Activated CD4-positive, alpha-beta T cell treated with anti-CD3 and anti-CD28 coated beads, Interleukin-2, amount 50 U/mL, for 1 hour (primary cell): ENCODE data around the gene SLC39A11.
A peak's percentile ranks its signal among the peaks of the same experiment; 100 is the strongest.
"Not testable (repeated sequence)": the region's sequence is repeated elsewhere in the genome, so short reads cannot be mapped to it uniquely, and the experiment has no call there.

Experiments
- DNase-seq: peaks from one replicate; pipeline ENCODE4 v3.0.0-alpha.2; 2020

Gene SLC39A11

GRCh38 chr17:73092523-73093135, at the start of gene SLC39A11:
SLC39A11 (minus strand) TSS chr17:73092688; CDS start chr17:73088764, 3,924 bp downstream.
- peak; percentile 86 for DNase-seq

DNA sequence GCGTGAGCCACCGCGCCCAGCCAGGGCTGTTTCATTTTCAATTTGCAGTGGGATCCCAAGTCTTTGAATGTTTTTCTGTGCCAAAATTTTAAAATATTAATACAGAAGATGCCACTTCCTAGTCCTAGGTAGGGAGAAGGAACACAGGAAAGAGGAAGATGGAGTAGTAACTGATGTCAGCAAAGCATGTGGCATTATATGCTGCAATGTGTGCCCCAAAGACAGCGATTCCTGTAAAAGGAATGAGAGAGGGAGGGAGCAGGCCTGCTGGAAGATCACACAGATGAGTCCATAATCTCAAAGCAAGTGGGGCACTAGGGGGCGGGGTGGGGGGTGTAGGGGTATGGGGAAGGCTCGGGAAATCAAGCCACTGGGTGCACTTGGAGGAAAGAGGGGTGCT, 48.9 kb upstream of the SLC39A11 start:
- DNase-seq, result no peak

DNA sequence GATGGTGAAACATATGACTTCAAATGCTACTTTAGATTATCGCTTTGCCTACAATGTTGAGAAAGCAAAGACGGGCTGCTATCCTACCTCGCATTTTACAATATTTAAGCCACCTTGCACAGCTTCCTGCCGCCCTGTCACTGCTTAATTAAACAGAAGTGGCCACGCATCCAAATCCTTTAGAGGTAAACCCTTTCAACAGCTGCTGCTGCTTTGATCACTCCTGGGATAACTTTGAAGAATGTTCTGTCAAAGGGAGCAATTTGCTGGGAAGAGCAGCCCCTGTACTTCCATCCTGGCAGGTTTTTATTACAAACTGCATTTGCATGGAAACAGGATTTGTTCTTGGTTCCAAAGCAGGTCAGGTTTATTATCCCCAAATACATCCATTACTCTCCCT, 48.1 kb upstream of the SLC39A11 start:
- no peak for DNase-seq

DNA sequence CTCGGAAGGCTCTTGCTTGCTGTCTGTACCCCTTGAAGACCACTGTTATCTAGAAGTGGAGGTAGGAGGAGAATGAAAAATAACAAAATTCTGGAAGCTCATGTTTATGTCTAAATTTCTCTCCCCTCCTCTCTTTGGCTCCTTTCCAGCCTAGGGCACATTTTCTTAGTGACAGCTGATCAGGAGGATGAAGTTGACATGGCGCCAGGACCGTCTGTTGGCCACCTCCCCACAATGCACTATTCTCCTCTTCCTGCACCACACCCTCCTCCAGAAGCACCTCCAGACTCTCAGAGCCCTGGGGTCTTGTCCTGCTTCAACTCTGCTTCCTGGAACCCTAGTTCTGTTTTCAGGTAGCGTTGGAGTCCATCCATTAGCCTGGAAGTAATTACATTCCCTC, 46.8 kb upstream of the SLC39A11 start:
- no peak for DNase-seq

GRCh38 chr17:73138541-73139138, 46.2 kb upstream of the SLC39A11 start:
- no peak for DNase-seq

GRCh38 chr17:73137376-73137775, 44.9 kb upstream of the SLC39A11 start:
- no peak for DNase-seq

DNA sequence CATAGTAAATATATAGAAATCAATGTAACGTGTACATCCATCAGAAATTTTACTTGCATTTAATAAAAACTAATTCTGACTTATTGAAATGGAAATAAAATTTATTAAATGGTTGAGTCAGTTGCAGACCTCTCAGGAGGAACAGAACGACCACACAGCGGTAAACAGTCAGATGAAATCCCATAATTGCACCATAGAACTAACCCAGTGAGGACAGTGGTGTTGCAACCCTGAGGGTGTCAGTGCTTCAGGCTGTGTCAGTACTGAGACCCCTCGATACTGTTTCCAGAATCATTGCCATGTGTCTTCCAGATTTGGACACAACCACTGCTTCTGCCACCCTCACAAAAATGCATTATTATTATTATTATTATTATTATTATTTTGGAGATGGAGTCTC, 43.3 kb upstream of the SLC39A11 start:
- DNase-seq, result no peak

- no peak for DNase-seq
Observed at GRCh38 chr17:73133911-73134649, 41.6 kb upstream of the SLC39A11 start.

DNA sequence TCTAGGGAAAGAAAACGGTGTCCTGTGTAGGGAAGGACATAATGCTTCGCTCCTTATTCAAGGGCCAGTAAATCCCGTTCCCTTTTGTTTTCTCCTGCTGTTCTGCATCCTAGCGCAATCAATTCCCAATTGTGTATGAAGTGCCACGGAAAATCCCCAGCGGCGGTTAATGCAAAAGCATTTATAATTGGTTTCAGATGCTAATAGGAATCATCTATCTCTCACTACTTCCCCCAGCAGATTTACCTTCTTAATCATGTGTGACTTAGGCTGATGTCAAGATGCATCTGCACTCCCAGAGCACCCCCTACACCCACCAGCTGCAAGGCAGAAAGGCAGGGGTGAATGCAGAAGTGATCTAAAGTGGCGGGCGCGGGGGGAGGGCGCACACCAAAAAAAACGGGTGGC, 39.6 kb upstream of the SLC39A11 start:
- DNase-seq, result no peak

DNA sequence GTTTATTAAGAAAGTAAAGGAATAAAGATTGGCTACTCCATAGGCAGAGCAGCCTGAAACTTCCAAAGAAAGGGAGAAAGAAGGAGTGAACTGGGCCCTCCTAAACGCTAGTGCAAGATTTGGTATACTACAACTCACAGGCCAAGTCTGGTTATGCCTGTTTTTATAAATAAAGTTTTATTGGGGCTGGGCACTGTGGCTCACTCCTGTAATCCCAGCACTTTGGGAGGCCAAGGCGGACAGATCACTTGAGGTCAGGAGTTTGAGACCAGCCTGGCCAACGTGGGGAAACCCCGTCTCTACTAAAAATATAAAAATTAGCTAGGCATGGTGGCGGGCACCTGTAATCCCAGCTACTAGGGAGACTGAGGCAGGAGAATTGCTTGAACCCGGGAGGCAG, 39.0 kb upstream of the SLC39A11 start:
- DNase-seq, result not testable (repeated sequence)

GRCh38 chr17:73130977-73131376, 38.5 kb upstream of the SLC39A11 start:
- no peak for DNase-seq

- no peak for DNase-seq
Observed at GRCh38 chr17:73128496-73128895, 36.0 kb upstream of the SLC39A11 start.

DNA sequence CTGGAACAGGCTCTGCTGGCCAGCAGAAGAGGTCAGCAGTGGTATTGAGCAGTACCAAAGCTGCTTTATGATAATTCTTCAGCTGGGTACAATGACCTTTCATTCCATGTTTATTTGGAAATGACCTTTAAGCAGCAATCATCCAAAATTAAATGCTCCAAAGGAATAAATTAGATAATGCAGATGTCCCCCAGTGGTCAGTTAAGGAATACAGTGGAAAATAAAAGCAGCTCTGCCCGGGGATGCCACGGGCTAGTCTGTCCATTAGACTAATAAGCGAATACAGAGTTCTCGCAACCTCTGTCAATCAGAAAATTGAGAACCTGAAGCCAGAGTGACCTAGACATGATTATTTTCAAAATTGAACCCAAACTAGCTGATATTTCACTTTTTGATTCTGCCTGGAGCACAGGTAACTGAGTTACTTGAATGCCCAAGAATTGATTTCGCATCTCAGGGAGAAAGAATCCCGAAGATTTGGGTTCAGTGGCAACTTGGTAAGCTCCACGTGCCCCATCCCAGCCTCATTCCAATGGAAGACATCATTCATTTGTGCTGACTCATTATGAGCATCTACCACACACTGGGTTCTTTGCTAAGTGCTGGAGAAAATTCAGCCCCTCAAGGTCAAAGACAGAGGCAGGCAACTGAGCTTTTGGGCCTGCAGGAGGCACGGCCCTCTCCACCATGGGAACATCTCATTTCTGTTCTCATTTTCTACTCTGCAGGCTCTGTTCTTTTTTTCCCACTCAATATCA, 34.4 kb upstream of the SLC39A11 start:
- no peak for DNase-seq

- no peak for DNase-seq
Observed at GRCh38 chr17:73123606-73124320, 31.3 kb upstream of the SLC39A11 start.

GRCh38 chr17:73122953-73123605, 30.6 kb upstream of the SLC39A11 start:
- DNase-seq, result no peak

DNA sequence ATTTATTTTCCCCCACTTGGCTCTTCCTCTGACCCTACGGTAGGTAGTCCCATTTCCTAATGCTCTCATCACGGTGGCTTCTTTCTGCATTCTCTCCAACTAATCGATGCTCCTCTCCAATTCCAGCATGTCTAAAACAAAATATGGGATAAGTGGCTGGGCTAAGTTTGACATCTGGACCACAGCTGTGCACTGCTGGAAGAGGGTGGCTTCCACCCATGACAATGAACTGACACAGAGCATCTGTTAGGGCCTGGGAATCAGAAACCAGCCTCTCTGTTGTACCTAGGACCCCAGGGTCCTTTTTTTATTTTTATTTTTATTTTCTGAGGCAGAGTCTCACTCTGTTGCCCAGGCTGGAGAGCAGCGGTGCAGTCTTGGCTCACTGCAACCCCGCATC, 29.0 kb upstream of the SLC39A11 start:
- no peak for DNase-seq

DNA sequence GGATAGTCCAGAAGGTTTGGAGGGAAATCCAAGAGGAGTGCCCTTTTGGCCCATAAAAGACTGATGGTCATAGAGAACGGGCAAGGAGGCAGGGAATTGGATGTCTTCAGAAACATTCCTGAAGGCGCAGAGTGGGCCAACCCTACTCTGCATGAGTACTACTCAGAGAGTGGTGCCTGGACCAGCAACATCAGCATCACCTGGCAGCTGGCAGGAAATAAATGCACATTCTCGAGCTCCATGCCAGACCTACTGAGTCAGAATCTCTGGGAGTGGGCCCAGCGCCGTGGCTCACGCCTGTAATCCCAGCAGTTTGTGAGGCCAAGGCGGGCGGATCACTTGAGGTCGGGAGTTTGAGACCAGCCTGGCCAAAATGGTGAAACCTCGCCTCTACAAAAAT, 27.1 kb upstream of the SLC39A11 start:
- no peak for DNase-seq

- no peak for DNase-seq
Observed at GRCh38 chr17:73118951-73119391, 26.5 kb upstream of the SLC39A11 start.

DNA sequence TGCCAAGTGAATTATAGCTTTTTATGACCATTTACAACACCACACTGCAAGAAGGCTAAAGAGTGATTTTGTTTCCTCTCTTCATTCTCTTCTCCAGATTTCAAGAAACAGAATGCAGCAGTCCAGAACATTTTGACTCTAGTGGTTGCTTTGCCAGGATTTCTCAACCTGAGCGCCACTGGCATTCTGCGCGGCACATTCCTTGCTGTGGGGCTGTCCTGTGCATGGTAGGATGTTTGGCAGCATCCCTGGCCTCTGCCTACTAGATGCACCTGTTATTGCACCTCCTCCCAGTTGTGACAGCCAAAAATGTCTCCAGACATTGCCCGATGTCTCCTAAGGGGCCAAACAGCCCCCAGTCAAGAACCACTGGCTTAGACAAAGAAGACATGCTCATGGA, 25.7 kb upstream of the SLC39A11 start:
- DNase-seq, result no peak

- DNase-seq, result no peak
Observed at GRCh38 chr17:73112246-73112645, 19.8 kb upstream of the SLC39A11 start.

DNA sequence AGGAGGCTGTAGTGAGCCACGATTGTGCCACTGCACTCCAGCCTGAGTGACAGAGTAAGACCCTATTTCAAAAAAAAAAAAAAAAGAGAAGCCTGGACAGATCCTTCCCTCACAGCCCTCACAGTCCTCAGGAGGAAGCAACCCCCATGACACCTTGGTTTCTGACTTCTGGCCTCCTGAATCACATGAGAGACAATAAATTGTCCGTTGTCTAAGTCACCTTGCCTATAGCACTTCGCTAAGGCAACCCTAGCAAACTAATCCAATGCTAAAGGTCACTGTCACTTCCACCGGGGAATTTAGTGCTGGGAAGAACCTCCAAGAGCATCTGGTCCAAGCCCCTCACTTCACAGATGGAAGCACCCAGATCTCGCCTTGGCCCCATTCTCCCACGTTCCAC, 18.9 kb upstream of the SLC39A11 start:
- DNase-seq, result no peak

GRCh38 chr17:73107191-73107590, 14.7 kb upstream of the SLC39A11 start:
- DNase-seq, result no peak
